Panc1 (cell line): ENCODE data around the gene SHOX.

ENCODE experiments used
- CTCF ChIP-seq: fragments of 450-650 bp; IDR thresholded peaks from 2 replicates; pipeline ENCODE4 v1.5.1; 2017; ENCODE audit warnings: mild to moderate bottlenecking
- REST ChIP-seq, 2 experiments: IDR thresholded peaks; 2 replicates each; pipeline ENCODE4 v1.6.1; 2011 to 2012; ENCODE audit warnings: low read depth in 2 of 2, control low read depth in 1 of 2, low read length in 1 of 2, mild to moderate bottlenecking in 1 of 2, moderate library complexity in 1 of 2; ENCODE audit not compliant: insufficient read depth in 1 of 2

DNA sequence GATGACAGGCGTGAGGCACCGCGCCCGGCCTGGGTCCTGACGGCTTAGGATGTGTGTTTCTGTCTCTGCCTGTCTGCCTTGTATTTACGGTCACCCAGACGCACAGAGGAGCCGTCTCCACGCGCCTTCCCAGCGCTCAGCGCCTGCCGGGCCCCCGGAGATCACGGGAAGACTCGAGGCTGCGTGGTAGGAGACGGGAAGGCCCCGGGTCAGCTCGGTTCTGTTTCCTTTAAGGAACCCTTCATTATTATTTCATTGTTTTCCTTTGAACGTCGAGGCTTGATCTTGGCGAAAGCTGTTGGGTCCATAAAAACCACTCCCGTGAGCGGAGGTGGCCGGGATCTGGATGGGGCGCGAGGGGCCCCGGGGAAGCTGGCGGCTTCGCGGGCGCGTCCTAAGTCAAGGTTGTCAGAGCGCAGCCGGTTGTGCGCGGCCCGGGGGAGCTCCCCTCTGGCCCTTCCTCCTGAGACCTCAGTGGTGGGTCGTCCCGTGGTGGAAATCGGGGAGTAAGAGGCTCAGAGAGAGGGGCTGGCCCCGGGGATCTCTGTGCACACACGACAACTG is 1.3 kb downstream of the SHOX start:
- TF ChIP-seq CTCF (no peak), REST (IDR thresholded peaks at IDR 0.05; ENCODE audit: insufficient read depth in 1 of 2, low read depth in 2 of 2, low read length in 1 of 2) (no peak)
